Omental fat pad (tissue), 4 donors: Measurements from ENCODE around the gene POLE4. TPM values are rescaled to one million over a fixed set of nuclear protein-coding genes. Genes with fewer than 3 reads are reported as not detected.

Experiments
- ATAC-seq: fragments of 150-250 bp; one replicate; pipeline ENCODE4 v1.9.1; 2016; ENCODE audit warnings: mild to moderate bottlenecking, moderate library complexity; ENCODE audit not compliant: low FRiP score
- DNase-seq: peaks from one replicate; pipeline ENCODE4 v3.0.0-alpha.2; 2019; ENCODE audit warnings: low spot score
- CTCF ChIP-seq, 3 donors: fragments of 450-650 bp; IDR thresholded peaks; one replicate each; pipeline ENCODE4 v1.5.1; 2016 to 2017; ENCODE audit warnings: antibody characterized with exemption in 3 of 3, mild to moderate bottlenecking in 3 of 3, moderate library complexity in 2 of 3
- total RNA-seq, 4 donors: library from RNA; depleted of rRNA; stranded (reverse); fragments of >200 nt; gene quantifications; one replicate each; pipeline ENCODE4 v1.1.0, GENCODE V29; 2016

The POLE4 gene, protein sequence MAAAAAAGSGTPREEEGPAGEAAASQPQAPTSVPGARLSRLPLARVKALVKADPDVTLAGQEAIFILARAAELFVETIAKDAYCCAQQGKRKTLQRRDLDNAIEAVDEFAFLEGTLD
- 10 to 100 TPM; 21.5 to 66.7 (median 32.1) TPM for total RNA-seq

DNA sequence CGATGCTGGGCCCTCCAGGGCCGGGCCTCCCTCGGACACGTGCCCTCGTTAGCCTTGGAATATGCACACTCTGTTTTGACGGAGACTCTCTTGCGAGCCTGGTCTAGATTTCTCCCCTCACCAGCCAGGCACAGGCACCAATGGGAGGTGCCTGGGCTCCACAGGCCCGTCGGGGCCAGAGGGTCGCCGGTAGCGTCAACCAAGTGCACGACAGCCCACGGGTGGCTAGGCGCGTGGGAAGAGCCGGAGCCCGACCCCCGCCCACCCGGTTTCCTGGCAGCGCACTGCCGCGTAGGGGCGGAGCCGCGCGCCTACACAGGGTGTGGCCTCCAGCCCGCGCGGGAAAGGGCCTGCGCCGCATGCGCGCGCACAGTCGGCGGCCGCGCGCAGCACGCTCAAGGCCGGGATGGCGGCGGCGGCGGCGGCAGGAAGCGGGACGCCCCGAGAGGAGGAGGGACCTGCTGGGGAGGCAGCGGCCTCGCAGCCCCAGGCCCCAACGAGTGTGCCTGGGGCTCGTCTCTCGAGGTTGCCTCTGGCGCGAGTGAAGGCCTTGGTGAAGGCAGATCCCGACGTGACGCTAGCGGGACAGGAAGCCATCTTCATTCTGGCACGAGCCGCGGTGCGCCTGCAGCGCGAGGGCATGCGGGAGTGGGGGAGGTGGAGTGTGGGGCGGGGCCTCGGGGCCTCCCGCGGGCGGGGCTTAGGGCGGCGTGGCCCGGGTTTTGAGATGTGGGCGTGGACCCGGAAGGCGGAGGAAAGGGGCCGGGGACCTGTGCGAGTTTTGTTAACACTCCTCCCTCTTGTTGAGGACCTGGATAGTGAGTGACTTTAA is at the start of gene POLE4:
TSS of gene POLE4 (plus strand) at position 370 of the 832 bp plus-strand sequence. CDS start at position 407, 37 bp downstream.
- ATAC-seq (peak; percentile 99), DNase-seq (peak; percentile 76)
- TF ChIP-seq CTCF (IDR thresholded peaks at IDR 0.05) = no peak

DNA sequence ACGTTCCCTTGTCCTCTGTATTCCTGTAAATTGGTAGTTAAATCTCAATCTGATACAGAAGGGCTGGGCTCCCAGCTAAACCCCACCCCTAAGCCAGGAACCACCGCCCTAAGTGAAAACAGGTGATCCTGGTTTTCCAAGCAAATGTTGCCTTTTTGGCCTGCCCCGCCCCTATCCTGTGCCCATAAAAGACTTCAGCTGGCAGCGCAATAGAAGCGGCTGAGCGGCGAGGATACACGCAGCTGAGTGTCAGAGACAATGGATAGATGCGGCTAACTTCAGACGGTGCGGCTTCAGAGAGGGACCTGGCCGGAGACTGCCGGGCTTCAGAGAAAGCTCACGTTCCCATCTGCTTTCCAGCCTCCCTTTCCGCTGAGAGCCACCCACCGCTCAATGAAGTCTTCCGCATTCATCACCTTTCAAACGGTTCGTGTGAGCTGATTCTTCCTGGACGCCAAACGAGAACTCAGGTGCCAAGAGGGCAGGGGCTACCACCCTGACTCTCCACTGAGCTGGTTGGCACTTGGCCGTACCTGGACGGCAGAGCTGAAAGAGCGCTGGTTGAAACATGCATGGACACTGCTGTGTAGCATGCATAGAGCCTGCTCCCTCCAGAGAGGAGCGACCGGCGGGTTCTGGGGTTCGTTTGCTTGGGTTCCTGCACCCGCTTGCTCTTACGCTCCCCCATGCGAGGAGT is 49.5 kb upstream of the POLE4 start:
- ATAC-seq = peak; percentile 37
- DNase-seq = no peak
- no peak for TF ChIP-seq CTCF (IDR thresholded peaks at IDR 0.05)

DNA sequence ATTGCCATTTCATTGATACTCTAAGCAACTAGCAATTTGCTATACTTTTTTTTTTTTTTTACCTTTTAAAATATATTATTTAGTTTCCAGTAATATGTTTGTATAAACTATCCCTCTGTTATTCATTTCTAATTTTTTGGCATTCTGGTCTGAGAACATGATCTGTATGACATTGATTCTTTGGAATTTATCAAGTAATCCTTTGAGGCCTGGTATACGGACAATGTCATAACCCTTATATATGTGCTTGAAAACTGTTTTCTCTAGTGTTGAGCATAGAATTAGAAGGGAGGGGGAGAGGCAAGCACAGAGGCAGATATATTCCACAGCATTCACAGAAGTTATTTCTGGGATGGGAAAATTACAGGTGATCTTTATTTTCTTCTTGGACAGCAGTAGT is 48.2 kb upstream of the POLE4 start:
- no peak for ATAC-seq
- no peak for DNase-seq
- no peak for TF ChIP-seq CTCF (IDR thresholded peaks at IDR 0.05)

- no peak for ATAC-seq
- no peak for TF ChIP-seq CTCF (IDR thresholded peaks at IDR 0.05)
- DNase-seq = no peak
Measured at GRCh38 chr2:74911061-74911460, 47.4 kb upstream of the POLE4 start.

DNA sequence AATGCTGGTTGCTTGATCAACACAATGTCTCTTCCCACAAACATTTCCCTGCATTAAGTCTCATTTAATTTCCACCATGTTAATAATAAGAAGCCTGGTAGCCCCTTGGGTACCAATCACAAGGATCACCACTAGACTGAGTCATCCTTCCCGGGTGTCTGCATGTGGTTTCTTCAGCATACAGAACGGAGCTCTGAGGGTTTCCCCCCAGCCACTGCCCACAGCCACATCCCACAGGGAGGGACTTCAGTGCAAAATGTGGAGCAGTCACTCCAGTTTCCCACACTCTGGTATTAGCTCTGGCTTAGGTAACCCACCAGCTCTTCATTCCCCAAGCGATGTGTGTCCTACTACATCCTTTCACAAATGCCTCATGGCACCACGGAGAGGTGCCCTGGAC is 42.7 kb upstream of the POLE4 start:
- no peak for TF ChIP-seq CTCF (IDR thresholded peaks at IDR 0.05)
- no peak for DNase-seq
- ATAC-seq = no peak

DNA sequence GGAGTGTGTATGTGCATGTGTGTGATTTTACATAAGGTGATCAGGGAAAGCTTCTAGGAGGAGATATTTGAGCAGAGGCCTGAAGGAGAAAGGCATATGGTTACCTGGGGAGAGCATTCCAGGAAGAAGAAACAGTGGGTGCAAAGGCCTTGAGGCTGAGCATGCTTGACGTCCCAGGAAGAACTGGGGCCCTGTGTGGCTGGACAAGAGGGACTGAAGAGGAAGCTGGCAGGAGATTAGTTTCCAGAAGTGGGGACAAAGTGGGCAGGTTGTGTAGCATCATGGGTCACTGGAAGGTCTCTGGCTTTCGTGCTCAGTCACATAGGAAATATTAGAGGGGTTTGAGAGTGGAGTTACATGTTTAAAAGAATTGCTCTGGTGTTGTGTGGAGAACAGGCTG is 42.0 kb upstream of the POLE4 start:
- no peak for ATAC-seq
- no peak for DNase-seq
- TF ChIP-seq CTCF (IDR thresholded peaks at IDR 0.05) = no peak
